ENCODE data around the gene ERCC4.
"Not testable (repeated sequence)": the region's sequence is repeated elsewhere in the genome, so short reads cannot be mapped to it uniquely, and the experiment has no call there.

Gene ERCC4

GRCh38 chr16:13904179-13904691, 15.7 kb upstream of the ERCC4 start:
- no peak overlapping the region for H3K27ac ChIP-seq
- no peak for TF ChIP-seq ZFX (IDR thresholded peaks at IDR 0.05)
- TF ChIP-seq CTCF (conservative IDR thresholded peaks at IDR 0.05), result no peak

- peak; percentile 70 for TF ChIP-seq CTCF (conservative IDR thresholded peaks at IDR 0.05)
- not testable (repeated sequence) for H3K27ac ChIP-seq
These were observed 15.1 kb upstream of the ERCC4 start for GRCh38 chr16:13904822-13905221.

DNA sequence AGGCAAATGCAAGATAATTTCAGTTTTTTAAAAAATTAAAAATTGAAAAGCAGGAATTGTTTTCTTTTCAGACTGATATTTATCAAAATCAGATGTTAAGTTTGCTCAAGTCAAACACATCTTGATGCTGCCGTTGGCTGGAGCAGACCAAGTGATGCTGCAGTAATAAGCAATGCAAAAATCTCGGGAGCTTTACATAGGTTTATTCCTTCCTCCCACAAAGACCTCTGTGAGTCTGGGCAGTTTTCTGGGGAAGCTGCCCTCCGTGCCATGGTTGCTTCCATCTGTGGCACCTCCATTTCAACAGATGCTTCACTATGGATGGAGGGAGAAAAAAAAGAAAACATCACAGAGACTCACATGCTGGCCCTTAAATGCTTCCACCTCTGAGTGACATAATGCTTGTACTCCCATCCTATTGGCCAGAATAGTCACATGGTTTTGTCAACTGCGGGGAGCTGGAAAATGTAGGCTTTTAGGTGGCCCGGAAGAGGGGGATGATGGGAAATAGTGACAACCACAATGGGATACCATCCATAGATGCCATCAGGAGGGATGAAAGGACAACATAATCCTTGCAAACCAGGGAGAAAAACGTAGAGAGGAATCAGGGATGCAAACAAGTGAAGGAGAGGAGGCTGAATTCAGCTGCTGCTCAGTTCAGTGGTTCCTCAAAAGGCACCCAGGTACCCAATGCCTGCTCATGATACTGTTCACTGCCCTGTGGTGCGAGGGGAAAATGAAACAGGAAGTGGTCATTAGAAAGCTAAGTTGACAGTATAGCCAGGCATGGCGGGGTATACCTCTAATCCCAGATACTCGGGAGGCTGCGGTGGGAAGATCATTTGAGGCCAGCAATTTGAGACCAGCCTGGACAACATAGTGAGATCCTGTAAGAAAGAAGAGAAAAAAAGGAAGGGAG, 13.5 kb upstream of the ERCC4 start:
- H3K27ac ChIP-seq, result no peak overlapping the region

GRCh38 chr16:13907431-13907830, 12.5 kb upstream of the ERCC4 start:
- TF ChIP-seq ZFX (IDR thresholded peaks at IDR 0.05), result no peak
- TF ChIP-seq CTCF (conservative IDR thresholded peaks at IDR 0.05), result no peak
- H3K27ac ChIP-seq, result no peak overlapping the region

More for the DNA sequence above, 13.5 kb upstream of the ERCC4 start:
- TF ChIP-seq ZFX (IDR thresholded peaks at IDR 0.05) (no peak), CTCF (conservative IDR thresholded peaks at IDR 0.05) (no peak)

- TF ChIP-seq CTCF (conservative IDR thresholded peaks at IDR 0.05), result no peak
- no peak for TF ChIP-seq ZFX (IDR thresholded peaks at IDR 0.05)
- no peak overlapping the region for H3K27ac ChIP-seq
These were observed 10.9 kb upstream of the ERCC4 start for GRCh38 chr16:13909069-13909468.

DNA sequence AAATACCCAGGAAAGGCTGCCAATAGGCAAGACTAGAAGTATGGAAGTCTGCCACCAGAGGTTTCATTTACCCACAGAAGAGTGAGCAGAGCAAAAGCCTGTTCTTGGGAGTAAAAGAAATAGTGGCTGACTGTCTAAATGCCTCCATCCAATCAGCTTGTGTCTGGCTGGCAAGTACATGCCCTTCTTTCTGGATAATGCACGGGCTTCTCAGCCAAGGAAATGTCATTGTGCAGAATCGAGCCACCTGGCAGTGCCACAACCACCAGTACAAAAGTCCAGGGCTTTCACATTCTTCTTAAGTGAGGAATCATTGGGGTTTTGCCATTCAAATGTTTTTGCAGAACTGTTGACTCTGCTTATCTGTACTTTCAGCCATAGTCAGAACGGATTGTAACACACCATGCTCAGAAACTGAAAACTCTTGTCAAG, 10.1 kb upstream of the ERCC4 start:
- TF ChIP-seq CTCF (conservative IDR thresholded peaks at IDR 0.05) (no peak), ZFX (IDR thresholded peaks at IDR 0.05) (no peak)
- H3K27ac ChIP-seq, result no peak overlapping the region

GRCh38 chr16:13911306-13911705, 8.6 kb upstream of the ERCC4 start:
- no peak for TF ChIP-seq ZFX (IDR thresholded peaks at IDR 0.05)
- TF ChIP-seq CTCF (conservative IDR thresholded peaks at IDR 0.05), result no peak
- H3K27ac ChIP-seq, result no peak overlapping the region
